SU-DHL-6 (cell line): ENCODE results near the gene AQP4.

Experiments used
- CTCF ChIP-seq: fragments of 200-600 bp; sonication (generic); IDR thresholded peaks from one replicate; pipeline ENCODE4 v1.5.1; 2017; ENCODE audit warnings: antibody characterized with exemption, mild to moderate bottlenecking, low read length, moderate library complexity; ENCODE audit not compliant: insufficient read depth, poor library complexity, severe bottlenecking
- EZH2phosphoT487 ChIP-seq: fragments of 200-600 bp; sonication (generic), shearing (Covaris generic); conservative IDR thresholded peaks from 2 replicates; pipeline ENCODE4 v1.6.1; 2018; ENCODE audit warnings: mild to moderate bottlenecking, antibody characterized with exemption, low read length, moderate library complexity, mixed read lengths

- TF ChIP-seq CTCF: no peak
- no peak for TF ChIP-seq EZH2phosphoT487
These were observed 4.1 kb upstream of the AQP4 start for GRCh38 chr18:26869640-26870039.
